GM23338 (cell line): ENCODE measurements around the gene CFAP74. TPM values are rescaled to one million over a fixed set of nuclear protein-coding genes. Genes with fewer than 3 reads are reported as not detected.

Source experiments
- NANOG ChIP-seq: IDR thresholded peaks from 2 replicates; pipeline ENCODE4 v1.6.1; 2016; ENCODE audit warnings: antibody characterized with exemption, borderline replicate concordance
- STAT1 ChIP-seq: IDR thresholded peaks from one replicate; pipeline ENCODE4 v1.6.1; 2016; ENCODE audit warnings: antibody characterized with exemption; ENCODE audit not compliant: unreplicated experiment
- ZNF331 ChIP-seq: fragments of 250-450 bp; sonication (Bioruptor Pico); IDR thresholded peaks from 2 replicates; pipeline ENCODE4 v1.5.0; 2020; ENCODE audit warnings: low read depth, mild to moderate bottlenecking, moderate library complexity
- polyA plus RNA-seq: library from polyadenylated mRNA; unstranded; fragments of >200 nt; fragmentation: Nextera tagmentation; extraction: Ambion mirVana; gene quantifications from 2 replicates; pipeline ENCODE4 v1.2.1, GENCODE V29; 2016
- total RNA-seq: library from RNA; depleted of rRNA; stranded (reverse); fragments of >200 nt; shearing (Covaris generic); gene quantifications from 2 replicates; pipeline ENCODE4 v1.2.3, GENCODE V29; 2014
- TF ChIP-seq, protein P1 (sequence below): fragments of 250-450 bp; sonication (Bioruptor Pico); IDR thresholded peaks from 2 replicates; pipeline ENCODE4 v1.5.0; 2020; ENCODE audit warnings: mild to moderate bottlenecking, moderate library complexity
- TF ChIP-seq, protein P2 (sequence below): IDR thresholded peaks from one replicate; pipeline ENCODE4 v1.6.1; 2018; ENCODE audit warnings: antibody characterized with exemption; ENCODE audit not compliant: unreplicated experiment

The CFAP74 gene
- total and polyA plus RNA-seq, 2 experiments from 2014 or later: 0.21 TPM; not detected in 1

GRCh38 chr1:2009101-2010053 lies 5.8 kb upstream of the CFAP74 start (continued):
- TF ChIP-seq, protein P1, sequence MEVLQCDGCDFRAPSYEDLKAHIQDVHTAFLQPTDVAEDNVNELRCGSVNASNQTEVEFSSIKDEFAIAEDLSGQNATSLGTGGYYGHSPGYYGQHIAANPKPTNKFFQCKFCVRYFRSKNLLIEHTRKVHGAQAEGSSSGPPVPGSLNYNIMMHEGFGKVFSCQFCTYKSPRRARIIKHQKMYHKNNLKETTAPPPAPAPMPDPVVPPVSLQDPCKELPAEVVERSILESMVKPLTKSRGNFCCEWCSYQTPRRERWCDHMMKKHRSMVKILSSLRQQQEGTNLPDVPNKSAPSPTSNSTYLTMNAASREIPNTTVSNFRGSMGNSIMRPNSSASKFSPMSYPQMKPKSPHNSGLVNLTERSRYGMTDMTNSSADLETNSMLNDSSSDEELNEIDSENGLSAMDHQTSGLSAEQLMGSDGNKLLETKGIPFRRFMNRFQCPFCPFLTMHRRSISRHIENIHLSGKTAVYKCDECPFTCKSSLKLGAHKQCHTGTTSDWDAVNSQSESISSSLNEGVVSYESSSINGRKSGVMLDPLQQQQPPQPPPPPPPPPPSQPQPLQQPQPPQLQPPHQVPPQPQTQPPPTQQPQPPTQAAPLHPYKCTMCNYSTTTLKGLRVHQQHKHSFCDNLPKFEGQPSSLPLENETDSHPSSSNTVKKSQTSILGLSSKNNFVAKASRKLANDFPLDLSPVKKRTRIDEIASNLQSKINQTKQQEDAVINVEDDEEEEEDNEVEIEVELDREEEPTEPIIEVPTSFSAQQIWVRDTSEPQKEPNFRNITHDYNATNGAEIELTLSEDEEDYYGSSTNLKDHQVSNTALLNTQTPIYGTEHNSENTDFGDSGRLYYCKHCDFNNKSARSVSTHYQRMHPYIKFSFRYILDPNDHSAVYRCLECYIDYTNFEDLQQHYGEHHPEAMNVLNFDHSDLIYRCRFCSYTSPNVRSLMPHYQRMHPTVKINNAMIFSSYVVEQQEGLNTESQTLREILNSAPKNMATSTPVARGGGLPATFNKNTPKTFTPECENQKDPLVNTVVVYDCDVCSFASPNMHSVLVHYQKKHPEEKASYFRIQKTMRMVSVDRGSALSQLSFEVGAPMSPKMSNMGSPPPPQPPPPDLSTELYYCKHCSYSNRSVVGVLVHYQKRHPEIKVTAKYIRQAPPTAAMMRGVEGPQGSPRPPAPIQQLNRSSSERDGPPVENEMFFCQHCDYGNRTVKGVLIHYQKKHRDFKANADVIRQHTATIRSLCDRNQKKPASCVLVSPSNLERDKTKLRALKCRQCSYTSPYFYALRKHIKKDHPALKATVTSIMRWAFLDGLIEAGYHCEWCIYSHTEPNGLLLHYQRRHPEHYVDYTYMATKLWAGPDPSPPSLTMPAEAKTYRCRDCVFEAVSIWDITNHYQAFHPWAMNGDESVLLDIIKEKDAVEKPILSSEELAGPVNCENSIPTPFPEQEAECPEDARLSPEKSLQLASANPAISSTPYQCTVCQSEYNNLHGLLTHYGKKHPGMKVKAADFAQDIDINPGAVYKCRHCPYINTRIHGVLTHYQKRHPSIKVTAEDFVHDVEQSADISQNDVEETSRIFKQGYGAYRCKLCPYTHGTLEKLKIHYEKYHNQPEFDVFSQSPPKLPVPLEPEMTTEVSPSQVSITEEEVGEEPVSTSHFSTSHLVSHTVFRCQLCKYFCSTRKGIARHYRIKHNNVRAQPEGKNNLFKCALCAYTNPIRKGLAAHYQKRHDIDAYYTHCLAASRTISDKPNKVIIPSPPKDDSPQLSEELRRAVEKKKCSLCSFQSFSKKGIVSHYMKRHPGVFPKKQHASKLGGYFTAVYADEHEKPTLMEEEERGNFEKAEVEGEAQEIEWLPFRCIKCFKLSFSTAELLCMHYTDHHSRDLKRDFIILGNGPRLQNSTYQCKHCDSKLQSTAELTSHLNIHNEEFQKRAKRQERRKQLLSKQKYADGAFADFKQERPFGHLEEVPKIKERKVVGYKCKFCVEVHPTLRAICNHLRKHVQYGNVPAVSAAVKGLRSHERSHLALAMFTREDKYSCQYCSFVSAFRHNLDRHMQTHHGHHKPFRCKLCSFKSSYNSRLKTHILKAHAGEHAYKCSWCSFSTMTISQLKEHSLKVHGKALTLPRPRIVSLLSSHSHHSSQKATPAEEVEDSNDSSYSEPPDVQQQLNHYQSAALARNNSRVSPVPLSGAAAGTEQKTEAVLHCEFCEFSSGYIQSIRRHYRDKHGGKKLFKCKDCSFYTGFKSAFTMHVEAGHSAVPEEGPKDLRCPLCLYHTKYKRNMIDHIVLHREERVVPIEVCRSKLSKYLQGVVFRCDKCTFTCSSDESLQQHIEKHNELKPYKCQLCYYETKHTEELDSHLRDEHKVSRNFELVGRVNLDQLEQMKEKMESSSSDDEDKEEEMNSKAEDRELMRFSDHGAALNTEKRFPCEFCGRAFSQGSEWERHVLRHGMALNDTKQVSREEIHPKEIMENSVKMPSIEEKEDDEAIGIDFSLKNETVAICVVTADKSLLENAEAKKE (CRISPR knock-in tag): no peak
- TF ChIP-seq NANOG (no peak), ZNF331 (CRISPR knock-in tag) (no peak), STAT1 (no peak)
- TF ChIP-seq, protein P2, sequence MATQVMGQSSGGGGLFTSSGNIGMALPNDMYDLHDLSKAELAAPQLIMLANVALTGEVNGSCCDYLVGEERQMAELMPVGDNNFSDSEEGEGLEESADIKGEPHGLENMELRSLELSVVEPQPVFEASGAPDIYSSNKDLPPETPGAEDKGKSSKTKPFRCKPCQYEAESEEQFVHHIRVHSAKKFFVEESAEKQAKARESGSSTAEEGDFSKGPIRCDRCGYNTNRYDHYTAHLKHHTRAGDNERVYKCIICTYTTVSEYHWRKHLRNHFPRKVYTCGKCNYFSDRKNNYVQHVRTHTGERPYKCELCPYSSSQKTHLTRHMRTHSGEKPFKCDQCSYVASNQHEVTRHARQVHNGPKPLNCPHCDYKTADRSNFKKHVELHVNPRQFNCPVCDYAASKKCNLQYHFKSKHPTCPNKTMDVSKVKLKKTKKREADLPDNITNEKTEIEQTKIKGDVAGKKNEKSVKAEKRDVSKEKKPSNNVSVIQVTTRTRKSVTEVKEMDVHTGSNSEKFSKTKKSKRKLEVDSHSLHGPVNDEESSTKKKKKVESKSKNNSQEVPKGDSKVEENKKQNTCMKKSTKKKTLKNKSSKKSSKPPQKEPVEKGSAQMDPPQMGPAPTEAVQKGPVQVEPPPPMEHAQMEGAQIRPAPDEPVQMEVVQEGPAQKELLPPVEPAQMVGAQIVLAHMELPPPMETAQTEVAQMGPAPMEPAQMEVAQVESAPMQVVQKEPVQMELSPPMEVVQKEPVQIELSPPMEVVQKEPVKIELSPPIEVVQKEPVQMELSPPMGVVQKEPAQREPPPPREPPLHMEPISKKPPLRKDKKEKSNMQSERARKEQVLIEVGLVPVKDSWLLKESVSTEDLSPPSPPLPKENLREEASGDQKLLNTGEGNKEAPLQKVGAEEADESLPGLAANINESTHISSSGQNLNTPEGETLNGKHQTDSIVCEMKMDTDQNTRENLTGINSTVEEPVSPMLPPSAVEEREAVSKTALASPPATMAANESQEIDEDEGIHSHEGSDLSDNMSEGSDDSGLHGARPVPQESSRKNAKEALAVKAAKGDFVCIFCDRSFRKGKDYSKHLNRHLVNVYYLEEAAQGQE: no peak
